Thymus (tissue), 11 donors: ENCODE measurements around the gene CCSER1. TPM values are rescaled to one million over a fixed set of nuclear protein-coding genes. Genes with fewer than 3 reads are reported as not detected.
"Not testable (repeated sequence)": the region's sequence is repeated elsewhere in the genome, so short reads cannot be mapped to it uniquely, and the experiment has no call there.

Source experiments
- DNase-seq, 9 donors: peaks; one replicate each; pipeline ENCODE4 v3.0.0-alpha.2; 2013; ENCODE audit warnings: low spot score in 9 of 9, low read depth in 6 of 9, missing footprints in 1 of 9
- H3K27ac ChIP-seq, 2 donors: one replicate each; pipeline ENCODE4 v1.5.1; 2013; ENCODE audit warnings: control low read depth in 1 of 2, low read depth in 1 of 2, low read length in 1 of 2, mild to moderate bottlenecking in 1 of 2, moderate library complexity in 1 of 2
- H3K27me3 ChIP-seq, 2 donors: one replicate each; pipeline ENCODE4 v1.5.1; 2013; ENCODE audit warnings: low read length in 1 of 2; ENCODE audit not compliant: control insufficient read depth in 2 of 2, insufficient read depth in 1 of 2
- H3K36me3 ChIP-seq, 2 donors: one replicate each; pipeline ENCODE4 v1.5.1; 2013; ENCODE audit warnings: low read length in 1 of 2, mild to moderate bottlenecking in 1 of 2, moderate library complexity in 1 of 2; ENCODE audit not compliant: control insufficient read depth in 2 of 2, insufficient read depth in 2 of 2
- H3K4me1 ChIP-seq, 2 donors: one replicate each; pipeline ENCODE4 v1.5.1; 2013; ENCODE audit warnings: low read length in 2 of 2; ENCODE audit not compliant: control insufficient read depth in 2 of 2, insufficient read depth in 2 of 2
- H3K4me3 ChIP-seq, 2 donors: one replicate each; pipeline ENCODE4 v1.5.1; 2013; ENCODE audit warnings: low read length in 2 of 2, control low read depth in 1 of 2, mild to moderate bottlenecking in 1 of 2
- H3K9me3 ChIP-seq, 2 donors: one replicate each; pipeline ENCODE4 v1.5.1; 2013; ENCODE audit warnings: low read length in 1 of 2, mild to moderate bottlenecking in 1 of 2; ENCODE audit not compliant: control insufficient read depth in 2 of 2, insufficient read depth in 1 of 2
- WGBS: extraction: QIAGEN DNeasy Blood & Tissue Kit; methylation state at CpG from one replicate; pipeline ENCODE4 v1.1.7; 2013; 5-methylcytosine and 5-hydroxymethylcytosine counted together
- polyA plus RNA-seq: library from polyadenylated mRNA; stranded (reverse); fragments of 200-250 nt; gene quantifications from one replicate; pipeline ENCODE4 v1.2.3, GENCODE V29; 2013
- total RNA-seq: library from RNA; stranded (reverse); fragments of 120-200 nt; gene quantifications from one replicate; pipeline ENCODE4 v1.2.4, GENCODE V29; 2013
- donor health status: healthy.

The CCSER1 gene
- total and polyA plus RNA-seq, 2 donors = 2.0 to 8.7 TPM

- Histone ChIP-seq H3K4me1 (no peaks in the 10 kb centered on the region), H3K9me3 (no peaks in the 10 kb centered on the region), H3K4me3 (no peak overlapping the region), H3K27me3 (no peaks in the 10 kb centered on the region), H3K27ac (no peak overlapping the region), H3K36me3 (no peaks in the 10 kb centered on the region)
- no peak for DNase-seq
- WGBS = 96% methylated on average over 5 of the region's 5 CpGs
Measured at GRCh38 chr4:90281541-90282355, 154.6 kb downstream of the CCSER1 start.

DNA sequence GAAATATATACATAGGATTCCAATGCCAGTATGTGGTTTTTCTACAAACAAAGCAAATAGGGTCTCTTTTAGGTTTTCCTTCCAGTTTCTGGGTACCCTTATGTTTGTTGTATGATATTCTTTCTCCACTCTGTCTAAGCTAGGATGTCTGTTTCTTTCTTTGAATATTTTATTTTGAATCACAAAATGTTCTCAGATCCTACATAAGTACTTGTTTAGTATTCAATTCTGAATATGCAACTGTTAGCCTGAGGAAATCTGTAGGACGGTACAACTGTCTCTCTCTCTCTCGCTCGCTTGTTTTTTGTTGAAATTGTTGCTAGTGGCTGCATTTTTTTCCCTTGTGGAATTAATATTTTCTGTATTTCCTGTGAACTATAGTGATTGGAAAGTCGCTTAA is 163.2 kb downstream of the CCSER1 start:
- Histone ChIP-seq H3K4me1 (no peaks in the 10 kb centered on the region), H3K9me3 (no peaks in the 10 kb centered on the region), H3K27me3 (no peaks in the 10 kb centered on the region), H3K27ac (no peak overlapping the region), H3K36me3 (no peaks in the 10 kb centered on the region), H3K4me3 (no peak overlapping the region)
- no peak for DNase-seq
- WGBS = 98% methylated on average over 4 of the region's 4 CpGs

GRCh38 chr4:90292438-90292837 is 165.2 kb downstream of the CCSER1 start:
- Histone ChIP-seq H3K9me3 (no peaks in the 10 kb centered on the region), H3K36me3 (no peaks in the 10 kb centered on the region), H3K27me3 (no peaks in the 10 kb centered on the region), H3K4me1 (no peaks in the 10 kb centered on the region), H3K4me3 (no peak overlapping the region), H3K27ac (no peak overlapping the region)
- no peak for DNase-seq

- Histone ChIP-seq H3K4me1 (no peaks in the 10 kb centered on the region), H3K27ac (no peak overlapping the region), H3K9me3 (no peaks in the 10 kb centered on the region), H3K27me3 (no peaks in the 10 kb centered on the region), H3K36me3 (no peaks in the 10 kb centered on the region), H3K4me3 (no peak overlapping the region)
- DNase-seq = no peak
- WGBS = 40% methylated on average over 2 of the region's 2 CpGs
Measured at GRCh38 chr4:90293320-90293719, 166.1 kb downstream of the CCSER1 start.

DNA sequence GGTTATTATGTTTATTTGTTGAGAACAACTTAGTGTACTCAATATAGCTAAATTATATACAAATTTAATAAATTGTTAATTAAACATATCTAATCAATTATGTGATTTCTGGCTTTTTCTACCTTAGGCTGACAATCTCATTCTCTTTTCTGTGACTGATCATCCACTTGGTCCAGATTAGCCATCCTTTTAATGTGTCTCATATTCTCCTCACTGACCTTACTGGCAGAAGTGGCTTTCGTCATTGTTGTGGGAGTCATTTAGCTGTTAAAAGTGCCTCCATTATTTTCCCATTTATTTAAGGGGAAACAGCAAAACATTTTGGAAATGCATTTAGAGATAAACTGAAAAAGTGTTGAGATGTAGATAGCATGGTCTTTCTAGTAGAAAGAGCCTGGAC is 172.2 kb downstream of the CCSER1 start:
- Histone ChIP-seq H3K27ac (no peak overlapping the region), H3K4me1 (no peaks in the 10 kb centered on the region), H3K9me3 (no peaks in the 10 kb centered on the region), H3K27me3 (no peaks in the 10 kb centered on the region), H3K4me3 (no peak overlapping the region), H3K36me3 (no peaks in the 10 kb centered on the region)
- DNase-seq = no peak
- 96% methylated on average over 1 of the region's 1 CpG for WGBS

GRCh38 chr4:90306810-90307209 is 179.6 kb downstream of the CCSER1 start:
- Histone ChIP-seq H3K9me3 (no peaks in the 10 kb centered on the region), H3K4me3 (no peak overlapping the region), H3K27me3 (no peaks in the 10 kb centered on the region), H3K36me3 (no peaks in the 10 kb centered on the region), H3K27ac (no peak overlapping the region), H3K4me1 (no peaks in the 10 kb centered on the region)
- no peak for DNase-seq
- 100% methylated on average over 1 of the region's 1 CpG for WGBS

DNA sequence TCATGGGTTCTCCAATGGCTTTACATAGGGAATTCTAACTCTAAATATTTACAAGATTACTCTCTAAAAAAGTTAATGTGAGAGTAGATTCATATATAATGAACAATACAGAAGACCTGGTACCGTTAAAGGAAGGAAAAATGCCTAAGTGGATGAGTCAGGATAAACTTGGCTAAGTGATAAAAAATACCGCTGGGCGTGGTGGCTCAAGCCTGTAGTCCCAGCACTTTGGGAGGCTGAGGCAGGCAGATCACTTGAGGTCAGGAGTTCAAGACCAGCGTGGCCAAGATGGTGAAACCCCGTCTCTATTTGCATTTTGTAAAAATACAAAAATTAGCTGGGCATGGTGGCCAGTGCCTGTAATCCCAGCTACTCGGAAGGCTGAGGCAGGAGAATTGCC is 189.9 kb downstream of the CCSER1 start:
- 96% methylated on average over 6 of the region's 6 CpGs for WGBS
- H3K27me3 ChIP-seq, H3K36me3 ChIP-seq, DNase-seq, H3K4me3 ChIP-seq, H3K9me3 ChIP-seq, H3K27ac ChIP-seq, H3K4me1 ChIP-seq: not testable (repeated sequence)

DNA sequence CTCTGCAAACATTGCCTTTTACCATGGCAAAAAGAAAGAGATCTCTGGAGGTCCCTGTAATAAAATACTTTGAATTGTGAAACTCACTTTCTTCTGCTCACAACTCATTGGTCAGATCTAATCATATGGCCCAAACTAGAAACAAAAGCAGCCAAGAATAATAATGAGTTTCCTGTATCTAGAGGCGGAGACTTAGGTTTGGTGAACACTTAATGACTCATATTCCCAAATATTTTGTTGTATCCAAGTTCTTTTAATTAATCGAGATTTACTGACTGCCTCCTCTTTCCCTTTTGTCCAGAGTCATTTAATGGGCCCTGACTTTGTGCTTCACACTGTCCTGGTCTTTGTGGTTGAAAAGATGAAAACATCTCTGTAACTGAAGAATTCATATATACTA is 190.6 kb downstream of the CCSER1 start:
- Histone ChIP-seq H3K27me3 (no peaks in the 10 kb centered on the region), H3K27ac (no peak overlapping the region), H3K4me3 (no peak overlapping the region), H3K36me3 (no peaks in the 10 kb centered on the region), H3K9me3 (no peaks in the 10 kb centered on the region), H3K4me1 (no peaks in the 10 kb centered on the region)
- WGBS = 91% methylated on average over 2 of the region's 2 CpGs
- no peak for DNase-seq

DNA sequence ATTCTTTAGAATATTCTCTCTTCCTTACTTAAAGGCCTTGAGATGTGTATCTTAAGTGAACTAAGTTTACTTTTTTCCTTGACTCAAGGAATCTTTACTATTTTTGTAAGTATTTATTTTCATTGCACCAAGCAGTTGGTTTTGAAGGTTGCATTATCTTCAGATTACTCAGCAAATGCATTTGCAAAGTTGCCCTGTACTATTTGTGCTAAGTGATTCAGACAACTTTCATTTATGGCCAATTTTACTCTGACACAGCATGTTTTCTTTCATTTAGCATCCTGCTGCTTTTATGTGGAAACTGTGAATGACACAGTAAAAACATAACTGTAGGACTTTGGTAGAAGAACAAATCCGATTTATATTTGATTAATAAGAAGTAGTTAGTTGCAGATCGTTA is 191.0 kb downstream of the CCSER1 start:
- Histone ChIP-seq H3K4me1 (no peaks in the 10 kb centered on the region), H3K36me3 (no peaks in the 10 kb centered on the region), H3K9me3 (no peaks in the 10 kb centered on the region), H3K27me3 (no peaks in the 10 kb centered on the region), H3K27ac (no peak overlapping the region), H3K4me3 (no peak overlapping the region)
- WGBS = 84% methylated on average over 2 of the region's 2 CpGs
- no peak for DNase-seq
